Measurements from ENCODE around the gene NPVF.

The NPVF gene

DNA sequence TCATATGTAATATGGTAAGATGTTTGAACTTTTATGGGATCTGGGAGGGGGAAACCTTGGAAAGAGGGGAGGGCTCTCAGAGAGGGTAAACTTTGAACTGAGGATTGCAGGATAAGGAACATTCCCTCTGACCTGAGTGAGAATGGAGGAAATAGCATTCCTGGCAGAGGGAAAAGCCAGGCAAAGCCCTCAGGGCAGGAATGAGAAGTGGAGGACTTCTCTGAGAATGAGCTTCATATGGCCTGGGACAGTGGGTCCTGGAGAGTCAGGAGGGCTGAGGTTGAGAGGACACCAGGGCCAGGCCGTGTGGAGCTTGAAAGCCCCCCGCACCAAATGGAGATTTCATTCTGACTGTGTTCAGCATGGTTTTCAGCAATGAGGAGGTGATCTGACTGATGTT is 34.2 kb downstream of the NPVF start:
- no peak overlapping the region for H3K4me3 ChIP-seq (ENCODE audit: low read depth, low read length)
- no peak overlapping the region for H3K27ac ChIP-seq
- no peaks in the 10 kb centered on the region for H3K9me3 ChIP-seq (ENCODE audit: severe bottlenecking)
- TF ChIP-seq, protein P1, sequence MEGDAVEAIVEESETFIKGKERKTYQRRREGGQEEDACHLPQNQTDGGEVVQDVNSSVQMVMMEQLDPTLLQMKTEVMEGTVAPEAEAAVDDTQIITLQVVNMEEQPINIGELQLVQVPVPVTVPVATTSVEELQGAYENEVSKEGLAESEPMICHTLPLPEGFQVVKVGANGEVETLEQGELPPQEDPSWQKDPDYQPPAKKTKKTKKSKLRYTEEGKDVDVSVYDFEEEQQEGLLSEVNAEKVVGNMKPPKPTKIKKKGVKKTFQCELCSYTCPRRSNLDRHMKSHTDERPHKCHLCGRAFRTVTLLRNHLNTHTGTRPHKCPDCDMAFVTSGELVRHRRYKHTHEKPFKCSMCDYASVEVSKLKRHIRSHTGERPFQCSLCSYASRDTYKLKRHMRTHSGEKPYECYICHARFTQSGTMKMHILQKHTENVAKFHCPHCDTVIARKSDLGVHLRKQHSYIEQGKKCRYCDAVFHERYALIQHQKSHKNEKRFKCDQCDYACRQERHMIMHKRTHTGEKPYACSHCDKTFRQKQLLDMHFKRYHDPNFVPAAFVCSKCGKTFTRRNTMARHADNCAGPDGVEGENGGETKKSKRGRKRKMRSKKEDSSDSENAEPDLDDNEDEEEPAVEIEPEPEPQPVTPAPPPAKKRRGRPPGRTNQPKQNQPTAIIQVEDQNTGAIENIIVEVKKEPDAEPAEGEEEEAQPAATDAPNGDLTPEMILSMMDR (IDR thresholded peaks at IDR 0.05; ENCODE audit: low read depth, low read length) = no peak
- no peaks in the 10 kb centered on the region for H3K27me3 ChIP-seq (ENCODE audit: insufficient read depth, low read depth, severe bottlenecking)
- H3K36me3 ChIP-seq = no peaks in the 10 kb centered on the region
- no peak for DNase-seq

DNA sequence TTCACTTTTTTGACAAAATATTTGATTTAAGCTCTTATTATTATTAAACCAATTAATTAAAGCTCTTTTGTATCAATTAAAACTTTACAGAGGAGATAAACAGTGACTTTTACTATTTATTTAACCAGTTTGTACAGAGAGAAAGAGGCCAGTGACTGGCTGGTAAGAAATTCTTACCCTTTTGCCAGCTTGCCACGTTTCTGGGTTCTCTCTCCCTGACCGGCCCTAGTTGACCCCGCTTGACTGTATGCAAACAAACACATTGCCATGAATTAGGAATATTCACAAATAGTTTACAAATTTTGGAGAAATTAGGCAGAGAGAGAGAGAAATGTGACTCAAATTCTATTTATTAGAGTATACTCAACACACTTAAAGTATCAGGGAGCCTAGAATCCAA is 36.2 kb downstream of the NPVF start:
- H3K4me3 ChIP-seq (ENCODE audit: low read depth, low read length) = no peak overlapping the region
- no peaks in the 10 kb centered on the region for H3K36me3 ChIP-seq
- H3K9me3 ChIP-seq (ENCODE audit: severe bottlenecking) = no peaks in the 10 kb centered on the region
- no peak for DNase-seq
- TF ChIP-seq, protein P1 (IDR thresholded peaks at IDR 0.05; ENCODE audit: low read depth, low read length) = no peak
- no peaks in the 10 kb centered on the region for H3K27me3 ChIP-seq (ENCODE audit: insufficient read depth, low read depth, severe bottlenecking)
- H3K27ac ChIP-seq = no peak overlapping the region

DNA sequence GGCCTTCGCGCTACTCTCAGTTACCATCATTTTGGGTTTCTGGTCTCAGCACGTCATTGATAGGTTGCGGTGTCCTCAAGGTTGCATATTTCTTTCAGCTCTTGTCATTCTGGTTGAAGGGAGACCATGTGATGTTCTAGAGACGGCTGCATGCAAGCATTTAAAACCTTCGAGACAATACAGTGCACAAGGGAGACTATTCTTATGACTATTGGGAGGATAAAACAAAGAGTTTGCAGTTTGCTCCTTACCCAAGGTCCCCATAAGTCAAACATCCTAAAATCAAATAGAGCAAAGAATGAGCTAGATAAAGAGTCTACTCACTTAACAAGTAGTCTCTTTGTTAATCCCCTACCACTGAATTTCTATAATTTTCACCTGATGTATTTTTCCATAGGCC is 39.1 kb downstream of the NPVF start:
- no peak for DNase-seq
- TF ChIP-seq, protein P1 (IDR thresholded peaks at IDR 0.05; ENCODE audit: low read depth, low read length) = no peak
- no peaks in the 10 kb centered on the region for H3K9me3 ChIP-seq (ENCODE audit: severe bottlenecking)

DNA sequence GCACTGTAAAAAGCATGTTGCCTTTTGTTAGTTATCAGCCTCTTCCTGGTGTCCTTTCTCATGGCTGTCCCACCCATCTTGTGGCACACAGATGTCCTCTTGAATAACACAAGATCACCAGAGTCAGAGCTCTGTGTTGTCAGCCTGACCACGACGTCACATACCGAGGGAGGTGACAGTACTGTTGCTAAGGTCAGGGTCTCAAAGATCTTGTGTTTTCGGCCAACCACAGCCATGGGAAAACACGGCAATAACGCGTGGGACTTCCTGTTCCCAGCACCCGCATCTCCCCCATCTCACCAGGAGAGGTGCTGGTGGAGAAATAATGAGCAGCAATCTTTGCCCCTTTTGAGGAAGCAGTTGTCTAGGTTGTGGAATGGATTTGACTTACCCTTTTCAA is 40.4 kb downstream of the NPVF start:
- no peaks in the 10 kb centered on the region for H3K9me3 ChIP-seq (ENCODE audit: severe bottlenecking)
- no peaks in the 10 kb centered on the region for H3K27me3 ChIP-seq (ENCODE audit: insufficient read depth, low read depth, severe bottlenecking)
- DNase-seq = no peak
- TF ChIP-seq, protein P1 (IDR thresholded peaks at IDR 0.05; ENCODE audit: low read depth, low read length) = no peak
- no peak overlapping the region for H3K27ac ChIP-seq
- H3K36me3 ChIP-seq = no peaks in the 10 kb centered on the region
- no peak overlapping the region for H3K4me3 ChIP-seq (ENCODE audit: low read depth, low read length)

More for the DNA sequence above, 39.1 kb downstream of the NPVF start:
- no peak overlapping the region for H3K4me3 ChIP-seq (ENCODE audit: low read depth, low read length)
- no peaks in the 10 kb centered on the region for H3K27me3 ChIP-seq (ENCODE audit: insufficient read depth, low read depth, severe bottlenecking)
- H3K36me3 ChIP-seq = no peaks in the 10 kb centered on the region
- no peak overlapping the region for H3K27ac ChIP-seq

DNA sequence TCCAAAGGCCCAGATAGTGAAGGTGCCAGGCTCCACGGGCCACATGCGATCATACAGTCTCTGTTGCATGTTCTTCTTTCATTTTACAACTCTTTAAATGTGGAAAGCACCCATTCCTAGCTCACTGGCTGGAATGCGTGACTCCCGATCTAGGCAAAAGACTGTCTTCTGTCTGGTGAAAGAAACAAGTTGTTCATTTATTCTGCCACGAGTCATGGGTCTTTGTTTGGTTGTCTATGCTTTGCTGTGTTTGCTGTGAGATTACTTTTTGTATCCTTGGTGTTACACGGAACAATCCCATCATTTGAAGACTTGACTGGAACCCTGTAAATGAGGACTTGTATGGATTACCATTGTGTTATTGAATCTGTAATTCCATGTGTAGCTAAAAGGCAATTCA is 41.9 kb downstream of the NPVF start:
- no peaks in the 10 kb centered on the region for H3K27me3 ChIP-seq (ENCODE audit: insufficient read depth, low read depth, severe bottlenecking)
- TF ChIP-seq, protein P1 (IDR thresholded peaks at IDR 0.05; ENCODE audit: low read depth, low read length) = no peak
- no peak overlapping the region for H3K27ac ChIP-seq
- no peak overlapping the region for H3K4me3 ChIP-seq (ENCODE audit: low read depth, low read length)
- no peak for DNase-seq
- no peaks in the 10 kb centered on the region for H3K36me3 ChIP-seq
- H3K9me3 ChIP-seq (ENCODE audit: severe bottlenecking) = no peaks in the 10 kb centered on the region

DNA sequence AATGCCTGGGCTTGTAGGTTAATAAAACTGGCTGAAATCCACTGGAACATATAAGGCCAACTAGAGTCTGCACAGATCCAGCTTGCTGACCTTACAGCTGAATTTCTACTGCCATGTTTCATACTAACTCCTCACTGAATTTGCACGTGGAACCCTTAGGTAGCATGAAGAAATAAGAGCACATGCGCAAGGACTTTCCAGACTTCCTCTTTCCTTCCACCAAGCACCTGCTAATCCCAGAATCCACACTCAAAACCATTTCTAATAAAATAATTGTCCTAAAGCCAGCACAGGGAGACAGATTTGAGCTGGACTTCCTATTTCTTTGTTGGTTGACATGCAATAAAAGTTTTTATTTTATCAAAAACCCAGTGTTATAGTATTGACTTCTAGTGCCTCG is 46.8 kb downstream of the NPVF start:
- Histone ChIP-seq H3K27ac (no peak overlapping the region), H3K4me3 (ENCODE audit: low read depth, low read length) (no peak overlapping the region), H3K9me3 (ENCODE audit: severe bottlenecking) (peaks cover 3% of the 10 kb centered on the region), H3K27me3 (ENCODE audit: insufficient read depth, low read depth, severe bottlenecking) (no peaks in the 10 kb centered on the region), H3K36me3 (no peaks in the 10 kb centered on the region)
- TF ChIP-seq, protein P1 (IDR thresholded peaks at IDR 0.05; ENCODE audit: low read depth, low read length) = no peak
- no peak for DNase-seq

All from WERI-Rb-1 (cell line).